Hematopoietic multipotent progenitor cell treated with erythropoietin and hydrocortisone succinate and interleukin-3 and kit ligand, for 17 days (in vitro differentiated cells): ENCODE measurements around the gene GHITM.
"Not testable (repeated sequence)": the region's sequence is repeated elsewhere in the genome, so short reads cannot be mapped to it uniquely, and the experiment has no call there.

Source experiments
- DNase-seq: peaks from one replicate; pipeline ENCODE4 v3.0.0-alpha.2; 2015; ENCODE audit warnings: low spot score

Gene GHITM

GRCh38 chr10:84176836-84177474, 37.6 kb downstream of the GHITM start:
- no peak for DNase-seq

- no peak for DNase-seq
Observed at GRCh38 chr10:84177541-84178141, 38.3 kb downstream of the GHITM start.

DNA sequence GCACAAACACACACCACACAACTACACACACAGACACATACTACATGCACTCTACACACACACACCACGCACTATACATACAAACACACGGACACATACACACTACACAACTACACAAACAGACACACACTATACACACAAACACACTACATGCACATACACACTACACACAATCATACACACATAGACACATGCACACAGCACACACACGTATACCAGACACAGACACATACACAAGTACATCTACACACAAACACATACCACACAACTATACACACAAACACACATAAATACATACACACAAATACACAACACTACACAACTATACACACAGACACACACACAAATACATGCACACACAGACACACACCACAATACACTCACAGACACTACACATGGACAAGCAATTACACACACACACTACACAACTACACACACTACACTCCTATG, 38.9 kb downstream of the GHITM start:
- DNase-seq, result no peak

DNA sequence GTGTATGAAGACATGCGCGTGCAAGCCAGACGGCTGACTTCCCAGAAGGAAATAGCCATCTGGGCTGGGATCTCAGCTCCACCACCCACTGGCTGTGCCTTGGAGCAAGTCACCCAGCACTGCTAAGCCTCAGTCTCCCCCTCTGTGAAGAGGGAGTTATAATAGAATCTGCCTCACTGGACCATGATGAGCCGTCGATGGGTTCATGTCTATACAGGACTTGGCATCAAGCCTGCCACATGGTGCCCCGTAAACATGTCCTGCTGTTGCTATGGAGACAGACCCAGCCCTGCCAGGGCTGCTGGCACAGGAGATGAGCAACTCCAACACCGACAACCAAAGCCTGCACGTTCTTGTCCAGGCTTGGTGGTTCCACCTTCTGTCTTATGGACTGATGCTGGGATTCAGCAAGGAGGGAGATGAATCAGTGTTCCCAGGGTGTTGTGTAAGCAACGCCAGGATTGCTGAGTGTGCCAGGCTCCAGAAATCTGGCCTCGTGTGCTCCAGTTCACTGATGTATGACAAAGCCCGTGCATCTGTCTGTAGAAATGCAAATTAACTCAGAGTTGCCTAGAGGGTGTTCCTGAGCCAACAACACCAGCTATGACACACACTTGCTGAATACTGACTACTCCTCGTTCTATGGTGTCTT, 39.9 kb downstream of the GHITM start:
- DNase-seq, result no peak

GRCh38 chr10:84180386-84180785, 41.1 kb downstream of the GHITM start:
- DNase-seq, result not testable (repeated sequence)

- DNase-seq, result no peak
Observed at GRCh38 chr10:84181631-84182030, 42.3 kb downstream of the GHITM start.

DNA sequence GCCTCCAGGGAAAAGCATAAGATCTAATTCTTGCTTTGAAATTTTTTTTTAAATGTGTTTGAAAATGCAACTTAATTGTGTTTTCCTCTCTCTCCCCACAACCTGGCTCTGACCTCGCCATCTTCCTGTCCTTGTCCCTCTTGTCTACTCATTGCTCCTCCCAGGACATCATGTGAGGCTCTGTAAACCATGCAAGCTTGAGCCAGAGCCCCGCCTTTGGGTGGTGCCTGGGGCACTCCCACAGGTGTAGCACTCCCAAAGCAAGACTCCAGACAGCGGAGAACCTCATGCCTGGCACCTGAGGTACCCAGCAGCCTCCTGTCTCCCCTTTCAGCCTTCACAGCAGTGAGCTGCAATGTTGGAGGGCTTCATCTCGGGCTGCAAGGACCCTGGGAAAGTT, 45.2 kb downstream of the GHITM start:
- DNase-seq, result no peak

DNA sequence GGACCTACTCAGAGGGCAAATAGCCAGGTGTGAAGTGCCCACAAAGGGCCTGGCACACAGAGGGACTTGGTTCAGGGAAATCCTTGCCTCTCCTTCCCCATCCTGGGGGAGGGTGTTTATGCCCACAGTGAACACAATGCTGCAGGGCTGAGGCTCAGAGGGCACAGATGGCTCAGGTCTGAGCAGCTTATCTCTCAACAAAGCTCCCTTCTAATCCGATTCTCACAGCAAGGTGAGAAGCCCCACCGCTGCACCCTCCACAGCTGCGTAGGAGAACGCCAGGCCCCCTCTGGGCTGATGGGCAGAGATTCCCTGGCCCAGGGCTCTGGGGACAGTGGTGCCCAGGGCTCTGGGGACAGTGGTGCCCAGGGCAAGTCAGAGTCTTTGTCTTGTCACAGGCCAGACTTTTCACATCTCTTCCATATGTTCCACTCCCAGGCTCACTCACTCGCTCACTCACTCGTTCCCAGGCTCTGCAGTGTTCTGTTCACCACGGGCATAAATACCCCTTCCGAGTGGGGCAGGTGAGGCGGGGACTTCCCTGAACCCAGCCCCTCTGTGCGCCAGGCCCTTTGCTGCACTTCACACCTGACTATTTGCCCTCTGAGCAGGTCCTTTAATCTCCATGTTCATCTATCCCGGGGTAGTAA, 46.3 kb downstream of the GHITM start:
- DNase-seq, result no peak

DNA sequence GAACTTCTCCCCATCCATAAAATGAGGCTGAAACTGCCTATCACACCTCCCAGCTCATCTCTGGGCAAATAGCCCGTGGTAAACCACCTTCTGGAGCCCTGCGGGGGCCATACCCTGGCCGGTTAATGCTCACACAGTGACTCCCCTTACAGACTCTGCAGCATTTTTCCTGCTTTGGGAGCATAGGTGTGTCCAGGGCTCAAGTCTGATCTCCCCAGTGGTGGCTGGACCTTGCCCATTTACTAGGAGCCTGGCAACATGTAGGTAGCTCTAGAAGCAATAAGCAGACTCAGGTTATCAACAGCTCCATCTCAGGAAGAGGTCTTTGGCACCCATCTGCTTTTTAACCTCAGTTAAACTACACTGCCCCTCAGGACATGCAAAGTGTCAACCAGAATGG, 49.5 kb downstream of the GHITM start:
- DNase-seq, result no peak

DNA sequence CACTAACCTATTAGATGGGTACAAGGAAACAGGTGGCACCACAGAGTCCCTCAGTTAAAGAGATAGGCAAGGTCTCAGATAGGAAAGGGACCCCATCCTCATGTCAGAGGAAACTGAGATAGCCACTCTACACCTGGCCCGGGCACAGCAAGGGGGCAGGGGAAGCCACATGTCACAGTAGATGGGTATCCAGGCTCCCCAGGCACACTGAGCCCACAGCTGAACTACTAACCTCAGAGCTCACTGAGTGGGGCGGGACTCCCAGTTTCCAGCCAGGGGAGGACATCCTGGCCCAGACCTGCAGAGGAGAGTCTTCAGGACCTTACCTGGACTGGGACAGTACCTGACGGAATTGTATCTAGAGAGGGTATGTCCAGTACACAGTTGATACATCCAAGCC, 51.3 kb downstream of the GHITM start:
- DNase-seq, result no peak

DNA sequence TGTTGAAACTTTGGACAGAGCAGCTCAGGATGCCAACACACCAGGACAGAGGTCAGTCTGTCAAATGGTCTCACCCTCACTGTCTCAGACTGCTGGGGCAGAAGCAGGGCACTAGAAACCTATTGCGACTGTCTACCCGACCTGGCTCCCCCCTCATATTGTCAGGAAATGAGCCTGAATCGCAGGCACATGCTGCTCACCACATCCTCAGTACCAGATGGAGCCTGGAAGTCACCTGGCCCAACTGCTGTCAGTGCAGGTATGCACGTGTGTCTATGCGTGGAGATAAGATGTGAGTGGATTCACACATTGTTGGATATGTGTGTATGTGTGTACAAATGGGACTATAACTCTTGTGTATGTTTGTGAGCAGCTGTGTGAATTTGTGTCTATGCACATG, 51.8 kb downstream of the GHITM start:
- no peak for DNase-seq

DNA sequence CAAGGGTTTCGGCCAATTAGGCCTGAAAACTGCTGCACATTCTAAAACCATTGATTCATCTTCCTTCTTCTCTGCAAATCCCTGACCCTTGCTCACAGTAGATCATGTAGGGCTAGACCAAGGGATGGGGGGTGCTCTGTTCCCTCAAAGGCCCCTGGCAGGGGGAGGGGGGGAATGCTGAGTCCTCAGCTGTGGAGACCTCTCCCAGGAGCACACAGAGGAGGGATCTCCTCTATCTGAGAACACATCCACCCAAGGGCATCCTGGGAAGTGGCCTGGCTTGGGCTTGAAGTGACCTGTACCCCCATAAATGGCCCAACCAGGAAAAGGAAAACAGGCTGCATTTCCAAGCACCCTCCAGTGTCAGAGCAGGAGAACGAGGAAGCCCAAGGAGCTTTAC, 54.0 kb downstream of the GHITM start:
- no peak for DNase-seq

GRCh38 chr10:84193846-84194423, 54.6 kb downstream of the GHITM start:
- DNase-seq, result no peak

GRCh38 chr10:84194424-84195043, 55.2 kb downstream of the GHITM start, which contains the start of gene CDHR1:
TSS of gene CDHR1 (plus strand) at chr10:84194537. CDS start at chr10:84194761, 224 bp downstream.
- DNase-seq, result no peak

GRCh38 chr10:84195044-84195830, 55.9 kb downstream of the GHITM start:
- no peak for DNase-seq

DNA sequence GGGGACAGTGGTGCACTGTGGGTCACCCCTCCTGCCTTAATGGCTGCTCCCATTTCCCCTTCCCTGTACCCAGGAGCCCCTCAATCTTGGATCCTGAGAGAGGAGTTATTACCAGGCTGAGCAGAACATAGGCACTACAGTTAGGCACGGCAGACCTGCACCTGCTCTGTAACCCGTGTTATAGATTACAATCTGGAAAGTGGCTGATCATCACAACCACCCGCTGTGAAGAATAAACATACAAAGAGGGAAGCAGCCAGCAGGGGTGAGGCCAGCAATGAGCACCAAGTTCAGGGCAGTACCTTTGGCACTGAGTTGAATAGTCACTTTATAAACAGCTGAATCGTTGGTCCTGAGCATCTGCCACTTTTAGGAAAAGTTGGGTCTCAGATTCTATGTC, 56.8 kb downstream of the GHITM start:
- DNase-seq, result no peak

DNA sequence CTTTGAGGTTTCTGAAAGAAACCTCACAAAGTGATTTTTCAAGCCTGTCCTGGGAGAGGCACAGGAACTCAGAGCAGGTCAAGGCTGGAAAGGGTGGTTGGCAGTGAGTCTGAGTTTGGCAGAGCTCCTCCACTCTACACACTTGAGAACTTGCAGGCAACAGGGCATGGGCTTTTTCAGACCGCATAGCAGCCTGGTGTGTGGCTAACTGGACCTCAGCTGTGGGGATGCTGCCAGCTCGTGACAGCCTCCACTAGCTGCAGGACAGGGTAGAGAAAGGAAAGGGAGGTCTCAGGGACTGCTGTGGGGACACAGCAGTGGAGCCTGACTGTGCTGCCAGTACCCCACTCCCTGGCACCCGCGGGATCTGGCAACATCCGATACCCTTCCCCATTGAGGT, 57.6 kb downstream of the GHITM start:
- no peak for DNase-seq

DNA sequence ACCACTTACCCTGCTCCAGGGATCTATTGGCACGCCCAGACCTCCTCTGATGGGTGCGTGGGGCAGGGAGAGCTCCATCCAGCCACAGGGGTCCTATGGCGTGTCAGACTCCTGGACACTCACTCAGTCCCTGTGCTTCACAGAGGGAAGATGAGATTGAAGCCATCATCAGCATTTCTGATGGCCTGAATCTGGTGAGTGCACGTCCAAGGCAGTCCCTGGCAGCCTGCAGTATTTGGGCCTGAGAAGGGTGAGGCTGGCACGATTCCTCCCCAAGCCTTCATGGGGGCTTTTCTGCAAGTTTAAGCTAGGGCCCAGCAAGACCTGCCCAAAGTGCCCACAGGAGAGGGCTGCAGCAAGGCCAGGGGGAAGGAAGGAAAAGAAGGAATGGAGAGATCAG, 58.3 kb downstream of the GHITM start:
- no peak for DNase-seq

DNA sequence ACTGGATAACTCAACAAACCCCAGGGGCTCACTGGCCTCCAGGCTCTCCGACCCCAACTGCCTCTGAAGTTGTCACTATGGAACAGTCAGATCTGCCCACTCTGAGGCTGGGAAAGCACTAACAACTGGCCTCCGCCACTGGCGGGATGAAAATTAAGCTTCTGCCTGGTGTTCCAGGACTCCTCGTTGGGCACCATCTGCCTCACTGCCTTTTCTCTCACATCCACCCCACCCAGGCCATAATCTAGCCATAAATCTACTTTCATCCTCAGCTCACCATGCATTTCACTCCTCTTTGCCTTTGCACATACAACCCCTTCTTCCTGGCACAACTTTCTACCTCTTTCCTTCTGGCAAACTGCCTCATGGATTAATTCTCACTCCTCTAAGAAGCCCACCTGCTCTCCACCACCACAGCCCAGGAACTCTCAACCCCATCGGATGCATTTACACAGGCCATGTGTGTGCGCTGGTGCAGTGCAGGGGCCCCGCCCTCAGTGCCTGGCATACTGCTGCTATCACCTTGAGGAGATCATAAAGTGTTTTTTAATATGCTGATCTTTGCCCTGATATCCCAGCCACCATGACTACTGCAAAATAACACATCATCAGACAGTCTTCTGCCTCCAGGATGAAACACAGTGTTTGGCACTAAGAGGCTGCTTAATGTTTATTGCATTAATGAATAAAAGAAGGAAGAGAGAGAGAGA, 59.1 kb downstream of the GHITM start:
- no peak for DNase-seq

GRCh38 chr10:84200537-84201243, 61.4 kb downstream of the GHITM start:
- DNase-seq, result no peak
